Calu3 (cell line): ENCODE measurements around the gene MRPS10. TPM values are rescaled to one million over a fixed set of nuclear protein-coding genes. Genes with fewer than 3 reads are reported as not detected.

Source experiments
- BruUV-seq: library from RNA; stranded (reverse); fragments of 400-500 nt; replicated peaks from 2 replicates; lab custom pipeline; 2021; lab: Mats Ljungman, UMichigan
- CTCF ChIA-PET: fragments of 300-600 bp; sonication (Branson Sonifier 250); formaldehyde crosslinking; loops from one replicate; lab custom pipeline; 2022; ENCODE audit warnings: antibody characterized with exemption; lab: Charles Lee
- DNase-seq: peaks from one replicate; pipeline ENCODE4 v3.0.0; 2022
- H3K27ac Mint-ChIP-seq: one replicate; pipeline ENCODE4 v1.8.0; 2022; ENCODE audit warnings: mixed read lengths; ENCODE audit not compliant: unreplicated experiment
- H3K27me3 Mint-ChIP-seq: one replicate; pipeline ENCODE4 v1.8.0; 2022; ENCODE audit warnings: mixed read lengths; ENCODE audit not compliant: unreplicated experiment
- H3K36me3 Mint-ChIP-seq: one replicate; pipeline ENCODE4 v1.8.0; 2022; ENCODE audit warnings: mild to moderate bottlenecking, moderate library complexity, mixed read lengths; ENCODE audit not compliant: insufficient read depth, unreplicated experiment
- H3K4me1 Mint-ChIP-seq: one replicate; pipeline ENCODE4 v1.8.0; 2022; ENCODE audit warnings: mild to moderate bottlenecking, low read depth, mixed read lengths; ENCODE audit not compliant: unreplicated experiment
- H3K4me3 Mint-ChIP-seq: one replicate; pipeline ENCODE4 v1.8.0; 2022; ENCODE audit warnings: mild to moderate bottlenecking, low read depth, moderate library complexity, mixed read lengths; ENCODE audit not compliant: unreplicated experiment
- H3K9me3 Mint-ChIP-seq: one replicate; pipeline ENCODE4 v1.8.0; 2022; ENCODE audit warnings: low read depth, mixed read lengths; ENCODE audit not compliant: unreplicated experiment
- intact Hi-C: fragments of 100-400 bp; cut with micrococcal nuclease; formaldehyde crosslinking; loops from one replicate; pipeline ENCODE4 v1.10.0; 2022; ENCODE audit not compliant: unreplicated experiment
- total RNA-seq: library from RNA; stranded (reverse); gene quantifications from 2 replicates; pipeline ENCODE4 v1.2.3, GENCODE V29; 2022
- TF ChIP-seq, protein P1 (sequence below): fragments of 200-600 bp; IDR thresholded peaks from one replicate; pipeline ENCODE4 v1.8.0; 2022; ENCODE audit warnings: antibody characterized with exemption; ENCODE audit not compliant: unreplicated experiment

The MRPS10 gene
- total RNA-seq, 1 experiment from 2014 or later = 50.0 TPM

DNA sequence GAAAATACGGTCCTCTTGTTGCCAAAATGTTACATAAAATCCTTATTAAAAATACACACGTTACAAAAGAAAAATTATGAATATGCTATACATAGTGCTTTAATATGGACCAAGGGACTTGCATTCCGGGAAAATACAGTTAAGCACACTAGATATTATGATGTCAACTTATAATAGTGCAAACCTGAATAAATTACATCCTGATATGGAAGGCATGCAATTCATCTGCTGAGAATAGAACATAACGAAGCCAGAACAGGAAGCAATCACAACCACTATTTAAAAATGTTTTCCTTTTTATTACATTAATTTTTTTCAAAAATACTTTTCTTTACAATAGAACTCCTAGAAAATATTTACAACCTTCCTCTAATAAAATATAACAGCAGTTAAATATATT, 7.8 kb upstream of the MRPS10 start:
- no peak for DNase-seq
- Mint-ChIP-seq H3K36me3 (peaks cover 29% of the 10 kb centered on the region), H3K27ac (peak overlapping the region; percentile 100), H3K9me3 (no peaks in the 10 kb centered on the region), H3K4me1 (peaks cover 87% of the 10 kb centered on the region), H3K27me3 (no peaks in the 10 kb centered on the region), H3K4me3 (peak overlapping the region; percentile 60)
- TF ChIP-seq, protein P1, sequence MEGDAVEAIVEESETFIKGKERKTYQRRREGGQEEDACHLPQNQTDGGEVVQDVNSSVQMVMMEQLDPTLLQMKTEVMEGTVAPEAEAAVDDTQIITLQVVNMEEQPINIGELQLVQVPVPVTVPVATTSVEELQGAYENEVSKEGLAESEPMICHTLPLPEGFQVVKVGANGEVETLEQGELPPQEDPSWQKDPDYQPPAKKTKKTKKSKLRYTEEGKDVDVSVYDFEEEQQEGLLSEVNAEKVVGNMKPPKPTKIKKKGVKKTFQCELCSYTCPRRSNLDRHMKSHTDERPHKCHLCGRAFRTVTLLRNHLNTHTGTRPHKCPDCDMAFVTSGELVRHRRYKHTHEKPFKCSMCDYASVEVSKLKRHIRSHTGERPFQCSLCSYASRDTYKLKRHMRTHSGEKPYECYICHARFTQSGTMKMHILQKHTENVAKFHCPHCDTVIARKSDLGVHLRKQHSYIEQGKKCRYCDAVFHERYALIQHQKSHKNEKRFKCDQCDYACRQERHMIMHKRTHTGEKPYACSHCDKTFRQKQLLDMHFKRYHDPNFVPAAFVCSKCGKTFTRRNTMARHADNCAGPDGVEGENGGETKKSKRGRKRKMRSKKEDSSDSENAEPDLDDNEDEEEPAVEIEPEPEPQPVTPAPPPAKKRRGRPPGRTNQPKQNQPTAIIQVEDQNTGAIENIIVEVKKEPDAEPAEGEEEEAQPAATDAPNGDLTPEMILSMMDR = no peak
- intact Hi-C loops = loop anchor here (10.0 kb wide), 1 partner anchor 309 kb away; no protein-coding TSS in a partner anchor
- no TSS peak for BruUV-seq
- CTCF ChIA-PET = no interaction called here

- CTCF ChIA-PET = interaction anchor here (1.5 kb wide), 1 partner anchor 323 kb away, joined by 6 read pairs; no protein-coding TSS in a partner anchor
- Mint-ChIP-seq H3K27me3 (no peaks in the 10 kb centered on the region), H3K4me3 (peak overlapping the region; percentile 56), H3K4me1 (peaks cover 84% of the 10 kb centered on the region), H3K27ac (peak overlapping the region; percentile 100), H3K9me3 (no peaks in the 10 kb centered on the region), H3K36me3 (peaks cover 29% of the 10 kb centered on the region)
- BruUV-seq = TSS peak; percentile 82
- TF ChIP-seq, protein P1 = no peak
- intact Hi-C loops = loop anchor here (10.0 kb wide), 1 partner anchor 310 kb away; no protein-coding TSS in a partner anchor
- DNase-seq = no peak
Measured at GRCh38 chr6:42225029-42225339, 7.3 kb upstream of the MRPS10 start.

GRCh38 chr6:42224222-42225028, 6.8 kb upstream of the MRPS10 start:
- H3K4me1 Mint-ChIP-seq = peaks cover 79% of the 10 kb centered on the region
- TF ChIP-seq, protein P1 = no peak
- no peaks in the 10 kb centered on the region for H3K9me3 Mint-ChIP-seq
- DNase-seq = peak; percentile 40
- H3K4me3 Mint-ChIP-seq = peak overlapping the region; percentile 56
- BruUV-seq = TSS peak; percentile 35
- no peaks in the 10 kb centered on the region for H3K27me3 Mint-ChIP-seq
- intact Hi-C loops = loop anchor here (10.0 kb wide), 1 partner anchor 310 kb away; no protein-coding TSS in a partner anchor
- peak overlapping the region; percentile 100 for H3K27ac Mint-ChIP-seq
- peaks cover 29% of the 10 kb centered on the region for H3K36me3 Mint-ChIP-seq
- CTCF ChIA-PET = interaction anchor here (1.5 kb wide), 1 partner anchor 323 kb away, joined by 6 read pairs; no protein-coding TSS in a partner anchor

- no peaks in the 10 kb centered on the region for H3K9me3 Mint-ChIP-seq
- no peak overlapping the region for H3K4me3 Mint-ChIP-seq
- no TSS peak for BruUV-seq
- peaks cover 26% of the 10 kb centered on the region for H3K36me3 Mint-ChIP-seq
- no peaks in the 10 kb centered on the region for H3K27me3 Mint-ChIP-seq
- intact Hi-C loops = loop anchor here (10.0 kb wide), 1 partner anchor 312 kb away; no protein-coding TSS in a partner anchor
- no peak for DNase-seq
- peak overlapping the region; percentile 54 for H3K27ac Mint-ChIP-seq
- TF ChIP-seq, protein P1 = no peak
- H3K4me1 Mint-ChIP-seq = peaks cover 68% of the 10 kb centered on the region
- CTCF ChIA-PET = interaction anchor here (0.6 kb wide), 1 partner anchor 606 kb away, joined by 4 read pairs; no protein-coding TSS in a partner anchor
Measured at GRCh38 chr6:42222448-42222847, 4.8 kb upstream of the MRPS10 start.
